Measurements from ENCODE around the gene MAGEA9. TPM values are rescaled to one million over a fixed set of nuclear protein-coding genes. Genes with fewer than 3 reads are reported as not detected.
"Not testable (repeated sequence)": the region's sequence is repeated elsewhere in the genome, so short reads cannot be mapped to it uniquely, and the experiment has no call there.

MAGEA9 gene
- total RNA-seq, 3 donors from 2014 or later (not counting 1 experiment from before 2014, with no cell fraction given) = not detected

- H3K9me3 ChIP-seq (ENCODE audit: control insufficient read depth, insufficient read depth, low read length) = no peaks in the 10 kb centered on the region
- no peaks in the 10 kb centered on the region for H3K4me1 ChIP-seq (ENCODE audit: control insufficient read depth, insufficient read depth, low read length)
- H3K27me3 ChIP-seq (ENCODE audit: control insufficient read depth, insufficient read depth, low read length) = no peaks in the 10 kb centered on the region
- no peaks in the 10 kb centered on the region for H3K36me3 Mint-ChIP-seq
- no peak overlapping the region for H3K4me3 ChIP-seq (ENCODE audit: low read length)
- peaks cover 0 to 25% of the 10 kb centered on the region in 2 donors for H3K27me3 Mint-ChIP-seq (ENCODE audit: low read depth in 2 of 2)
- ATAC-seq (no peak), DNase-seq (no peak)
- no peak overlapping the region for H3K4me3 Mint-ChIP-seq
- H3K27ac ChIP-seq (ENCODE audit: low read length) = no peak overlapping the region
- H3K36me3 ChIP-seq (ENCODE audit: control insufficient read depth, insufficient read depth, low read length) = no peaks in the 10 kb centered on the region
- 67% methylated on average over 7 of the region's 11 CpGs for WGBS (ENCODE audit: insufficient coverage)
- no peak for TF ChIP-seq CTCF (IDR thresholded peaks at IDR 0.05)
- H3K4me1 Mint-ChIP-seq = peaks cover 4 to 8% of the 10 kb centered on the region in 2 donors
- intact Hi-C loops (cut with micrococcal nuclease) = no loop called here
- H3K9me3 Mint-ChIP-seq = no peaks in the 10 kb centered on the region
- H3K27ac Mint-ChIP-seq = no peak overlapping the region
These were observed 18.8 kb upstream of the MAGEA9 start for GRCh38 chrX:149762696-149763614.

GRCh38 chrX:149770344-149770743, 11.4 kb upstream of the MAGEA9 start:
- ATAC-seq; H3K36me3 ChIP-seq (ENCODE audit: control insufficient read depth, insufficient read depth, low read length); H3K4me3 ChIP-seq (ENCODE audit: low read length); H3K9me3 Mint-ChIP-seq; H3K4me1 ChIP-seq (ENCODE audit: control insufficient read depth, insufficient read depth, low read length); H3K4me1 Mint-ChIP-seq; H3K27me3 Mint-ChIP-seq (ENCODE audit: low read depth in 2 of 2); H3K27ac ChIP-seq (ENCODE audit: low read length); H3K27me3 ChIP-seq (ENCODE audit: control insufficient read depth, insufficient read depth, low read length); H3K27ac Mint-ChIP-seq; H3K36me3 Mint-ChIP-seq; H3K9me3 ChIP-seq (ENCODE audit: control insufficient read depth, insufficient read depth, low read length); H3K4me3 Mint-ChIP-seq; intact Hi-C loops (cut with micrococcal nuclease); DNase-seq: not testable (repeated sequence)
- no CpG with 5 or more reads among the region's 12 CpGs for WGBS (ENCODE audit: insufficient coverage)

- H3K9me3 ChIP-seq (ENCODE audit: control insufficient read depth, insufficient read depth, low read length); intact Hi-C loops (cut with micrococcal nuclease); H3K36me3 Mint-ChIP-seq; DNase-seq; H3K27me3 ChIP-seq (ENCODE audit: control insufficient read depth, insufficient read depth, low read length); H3K4me3 Mint-ChIP-seq; H3K4me1 ChIP-seq (ENCODE audit: control insufficient read depth, insufficient read depth, low read length); H3K27me3 Mint-ChIP-seq (ENCODE audit: low read depth in 2 of 2); H3K36me3 ChIP-seq (ENCODE audit: control insufficient read depth, insufficient read depth, low read length); H3K27ac Mint-ChIP-seq; ATAC-seq; H3K4me3 ChIP-seq (ENCODE audit: low read length); H3K27ac ChIP-seq (ENCODE audit: low read length); H3K4me1 Mint-ChIP-seq; H3K9me3 Mint-ChIP-seq: not testable (repeated sequence)
- WGBS (ENCODE audit: insufficient coverage) = no CpG with 5 or more reads among the region's 9 CpGs
These were observed 8.7 kb upstream of the MAGEA9 start for GRCh38 chrX:149773026-149773425.

GRCh38 chrX:149773768-149774167, 8.0 kb upstream of the MAGEA9 start, which contains the start of gene HSFX1:
HSFX1 (plus strand) TSS chrX:149774068; CDS start chrX:149774682, 614 bp downstream.
- H3K36me3 Mint-ChIP-seq; H3K27ac ChIP-seq (ENCODE audit: low read length); intact Hi-C loops (cut with micrococcal nuclease); DNase-seq; H3K4me1 ChIP-seq (ENCODE audit: control insufficient read depth, insufficient read depth, low read length); H3K4me3 Mint-ChIP-seq; ATAC-seq; H3K27me3 ChIP-seq (ENCODE audit: control insufficient read depth, insufficient read depth, low read length); H3K27me3 Mint-ChIP-seq (ENCODE audit: low read depth in 2 of 2); H3K9me3 ChIP-seq (ENCODE audit: control insufficient read depth, insufficient read depth, low read length); H3K36me3 ChIP-seq (ENCODE audit: control insufficient read depth, insufficient read depth, low read length); H3K4me1 Mint-ChIP-seq; H3K4me3 ChIP-seq (ENCODE audit: low read length); H3K27ac Mint-ChIP-seq; H3K9me3 Mint-ChIP-seq: not testable (repeated sequence)
- no CpG with 5 or more reads among the region's 17 CpGs for WGBS (ENCODE audit: insufficient coverage)

- H3K9me3 Mint-ChIP-seq; H3K4me1 ChIP-seq (ENCODE audit: control insufficient read depth, insufficient read depth, low read length); H3K9me3 ChIP-seq (ENCODE audit: control insufficient read depth, insufficient read depth, low read length); H3K36me3 Mint-ChIP-seq; H3K27ac Mint-ChIP-seq; H3K4me3 ChIP-seq (ENCODE audit: low read length); H3K27me3 Mint-ChIP-seq (ENCODE audit: low read depth in 2 of 2); DNase-seq; H3K4me3 Mint-ChIP-seq; H3K27ac ChIP-seq (ENCODE audit: low read length); ATAC-seq; H3K27me3 ChIP-seq (ENCODE audit: control insufficient read depth, insufficient read depth, low read length); H3K36me3 ChIP-seq (ENCODE audit: control insufficient read depth, insufficient read depth, low read length); intact Hi-C loops (cut with micrococcal nuclease); H3K4me1 Mint-ChIP-seq: not testable (repeated sequence)
- WGBS (ENCODE audit: insufficient coverage) = no CpG with 5 or more reads among the region's 7 CpGs
These were observed 3.7 kb upstream of the MAGEA9 start for GRCh38 chrX:149777999-149778398.

- DNase-seq; intact Hi-C loops (cut with micrococcal nuclease); H3K4me3 Mint-ChIP-seq; H3K36me3 ChIP-seq (ENCODE audit: control insufficient read depth, insufficient read depth, low read length); H3K27me3 Mint-ChIP-seq (ENCODE audit: low read depth in 2 of 2); H3K4me1 ChIP-seq (ENCODE audit: control insufficient read depth, insufficient read depth, low read length); H3K9me3 Mint-ChIP-seq; H3K36me3 Mint-ChIP-seq; H3K4me3 ChIP-seq (ENCODE audit: low read length); H3K27ac ChIP-seq (ENCODE audit: low read length); H3K27me3 ChIP-seq (ENCODE audit: control insufficient read depth, insufficient read depth, low read length); H3K9me3 ChIP-seq (ENCODE audit: control insufficient read depth, insufficient read depth, low read length); H3K27ac Mint-ChIP-seq: not testable (repeated sequence)
- no CpG with 5 or more reads among the region's 1 CpG for WGBS (ENCODE audit: insufficient coverage)
- peaks cover 10% of the 10 kb centered on the region in 2 donors for H3K4me1 Mint-ChIP-seq
- peak; percentile 81 to 97 (median 84) for ATAC-seq
These were observed 13.8 kb downstream of the MAGEA9 start for GRCh38 chrX:149795531-149795930.
